Neural cell (in vitro differentiated cells): ENCODE measurements around the gene FGD3. TPM values are rescaled to one million over a fixed set of nuclear protein-coding genes. Genes with fewer than 3 reads are reported as not detected.

Experiments
- H2AFZ ChIP-seq: fragments of 200-600, 300-800 bp; sonication (generic), shearing (Covaris generic); 2 replicates; pipeline ENCODE4 v1.6.0; 2014; ENCODE audit warnings: low read depth, mild to moderate bottlenecking, antibody characterized with exemption, low read length, moderate library complexity
- H3F3A ChIP-seq: fragments of 200-600 bp; shearing (Covaris generic); 2 replicates; pipeline ENCODE4 v1.6.1; 2016; ENCODE audit warnings: mild to moderate bottlenecking, moderate library complexity, mixed read lengths, antibody characterized with exemption, low read length; ENCODE audit not compliant: insufficient read depth, poor library complexity, severe bottlenecking
- H3K27ac ChIP-seq: fragments of 200-600, 300-800 bp; sonication (generic), shearing (Covaris generic); 2 replicates; pipeline ENCODE4 v1.5.1; 2014; ENCODE audit warnings: mild to moderate bottlenecking, low read length, moderate library complexity
- H3K27me3 ChIP-seq: fragments of 300-800, 200-600 bp; sonication (generic), shearing (Covaris generic); 2 replicates; pipeline ENCODE4 v1.6.0; 2014; ENCODE audit warnings: mild to moderate bottlenecking, low read depth, low read length, moderate library complexity; ENCODE audit not compliant: insufficient read depth
- H3K36me3 ChIP-seq: fragments of 300-800, 200-600 bp; sonication (generic), shearing (Covaris generic); 2 replicates; pipeline ENCODE4 v1.5.1; 2014; ENCODE audit warnings: mild to moderate bottlenecking, antibody characterized with exemption, low read length, moderate library complexity; ENCODE audit not compliant: insufficient read depth
- H3K4me2 ChIP-seq: fragments of 300-800, 200-600 bp; sonication (generic), shearing (Covaris generic); 2 replicates; pipeline ENCODE4 v1.6.0; 2014; ENCODE audit warnings: mild to moderate bottlenecking, low read length
- H3K4me3 ChIP-seq: fragments of 300-800, 200-600 bp; sonication (generic), shearing (Covaris generic); 2 replicates; pipeline ENCODE4 v1.5.1; 2014; ENCODE audit warnings: mild to moderate bottlenecking, low read length, moderate library complexity
- H3K79me2 ChIP-seq: fragments of 200-600 bp; shearing (Covaris generic); replicated peaks from 2 replicates; pipeline ENCODE4 v1.6.0; 2014; ENCODE audit warnings: mild to moderate bottlenecking, low read length, moderate library complexity; ENCODE audit not compliant: insufficient read depth
- H3K9ac ChIP-seq: fragments of 300-800, 200-600 bp; sonication (generic), shearing (Covaris generic); 2 replicates; pipeline ENCODE4 v1.6.1; 2016; ENCODE audit warnings: mild to moderate bottlenecking, low read length, mixed read lengths
- H3K9me2 ChIP-seq: fragments of 200-600 bp; shearing (Covaris generic); 2 replicates; pipeline ENCODE4 v1.6.1; 2016; ENCODE audit warnings: mild to moderate bottlenecking, low read length, mixed read lengths; ENCODE audit not compliant: insufficient read depth
- H3K9me3 ChIP-seq: fragments of 200-600, 300-800 bp; sonication (generic), shearing (Covaris generic); 2 replicates; pipeline ENCODE4 v1.6.1; 2016; ENCODE audit warnings: mild to moderate bottlenecking, mixed run types, low read length, moderate library complexity, mixed read lengths
- H4K20me1 ChIP-seq: fragments of 200-600 bp; shearing (Covaris generic); 2 replicates; pipeline ENCODE4 v1.6.1; 2016; ENCODE audit warnings: mild to moderate bottlenecking, mixed run types; ENCODE audit not compliant: insufficient read depth
- EP300 ChIP-seq: fragments of 450-650 bp; conservative IDR thresholded peaks from 2 replicates; pipeline ENCODE4 v1.6.1; 2014; ENCODE audit warnings: antibody characterized with exemption, mild to moderate bottlenecking, moderate library complexity; ENCODE audit not compliant: poor library complexity, severe bottlenecking
- EZH2 ChIP-seq: fragments of 200-600, 300-800 bp; shearing (Covaris generic), sonication (generic); IDR thresholded peaks from 2 replicates; pipeline ENCODE4 v1.6.1; 2014; ENCODE audit warnings: antibody characterized with exemption, low read length, borderline replicate concordance, mild to moderate bottlenecking; ENCODE audit not compliant: insufficient read depth, poor library complexity, severe bottlenecking
- MXI1 ChIP-seq: fragments of 450-650 bp; conservative IDR thresholded peaks from 2 replicates; pipeline ENCODE4 v1.6.1; 2014; ENCODE audit warnings: antibody characterized with exemption, mild to moderate bottlenecking; ENCODE audit not compliant: poor library complexity, severe bottlenecking
- POLR2AphosphoS5 ChIP-seq: IDR thresholded peaks from 2 replicates; pipeline ENCODE4 v1.6.1; 2012
- RAD21 ChIP-seq: fragments of 450-650 bp; conservative IDR thresholded peaks from 2 replicates; pipeline ENCODE4 v1.6.1; 2014; ENCODE audit warnings: antibody characterized with exemption, mild to moderate bottlenecking, moderate library complexity
- REST ChIP-seq: IDR thresholded peaks from 2 replicates; pipeline ENCODE4 v1.6.1; 2012; ENCODE audit warnings: borderline replicate concordance
- SMC3 ChIP-seq: fragments of 450-650 bp; conservative IDR thresholded peaks from 2 replicates; pipeline ENCODE4 v1.6.1; 2014; ENCODE audit warnings: antibody characterized with exemption, mild to moderate bottlenecking, moderate library complexity; ENCODE audit not compliant: poor library complexity
- TAF1 ChIP-seq: IDR thresholded peaks from 2 replicates; pipeline ENCODE4 v1.6.1; 2012; ENCODE audit warnings: low read depth
- polyA plus RNA-seq: library from polyadenylated mRNA; depleted of rRNA; stranded (reverse); fragments of >200 nt; gene quantifications from 2 replicates; pipeline ENCODE4 v1.2.3, GENCODE V29; 2014
- TF ChIP-seq, protein P1 (sequence below): fragments of 450-650 bp; IDR thresholded peaks from 2 replicates; pipeline ENCODE4 v1.5.1; 2014; ENCODE audit warnings: antibody characterized with exemption, mild to moderate bottlenecking, moderate library complexity; ENCODE audit not compliant: poor library complexity, severe bottlenecking

The FGD3 gene
- polyA plus RNA-seq, 1 donor from 2014 or later = 8.3 TPM

GRCh38 chr9:93058355-93059010, 111.2 kb downstream of the FGD3 start, which contains the start of gene SUSD3:
Gene SUSD3, plus strand, starts transcription at chr9:93058701. Its CDS starts 42 bp downstream, at chr9:93058743.
- H3K4me3 ChIP-seq = no peak within 1 kb of the TSS
- no peak within 1 kb of the TSS for H2AFZ ChIP-seq
- TF ChIP-seq REST = no peak
- TF ChIP-seq SMC3 = no peak
- TF ChIP-seq POLR2AphosphoS5 = no peak
- TF ChIP-seq TAF1 = no peak
- TF ChIP-seq, protein P1, sequence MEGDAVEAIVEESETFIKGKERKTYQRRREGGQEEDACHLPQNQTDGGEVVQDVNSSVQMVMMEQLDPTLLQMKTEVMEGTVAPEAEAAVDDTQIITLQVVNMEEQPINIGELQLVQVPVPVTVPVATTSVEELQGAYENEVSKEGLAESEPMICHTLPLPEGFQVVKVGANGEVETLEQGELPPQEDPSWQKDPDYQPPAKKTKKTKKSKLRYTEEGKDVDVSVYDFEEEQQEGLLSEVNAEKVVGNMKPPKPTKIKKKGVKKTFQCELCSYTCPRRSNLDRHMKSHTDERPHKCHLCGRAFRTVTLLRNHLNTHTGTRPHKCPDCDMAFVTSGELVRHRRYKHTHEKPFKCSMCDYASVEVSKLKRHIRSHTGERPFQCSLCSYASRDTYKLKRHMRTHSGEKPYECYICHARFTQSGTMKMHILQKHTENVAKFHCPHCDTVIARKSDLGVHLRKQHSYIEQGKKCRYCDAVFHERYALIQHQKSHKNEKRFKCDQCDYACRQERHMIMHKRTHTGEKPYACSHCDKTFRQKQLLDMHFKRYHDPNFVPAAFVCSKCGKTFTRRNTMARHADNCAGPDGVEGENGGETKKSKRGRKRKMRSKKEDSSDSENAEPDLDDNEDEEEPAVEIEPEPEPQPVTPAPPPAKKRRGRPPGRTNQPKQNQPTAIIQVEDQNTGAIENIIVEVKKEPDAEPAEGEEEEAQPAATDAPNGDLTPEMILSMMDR = no peak
- TF ChIP-seq MXI1 = no peak
- no peak for TF ChIP-seq EZH2
- no peak for TF ChIP-seq EP300
- TF ChIP-seq RAD21 = no peak
- H3K9me3 ChIP-seq = no peaks in the 10 kb centered on the region
- no peaks in the 10 kb centered on the region for H4K20me1 ChIP-seq
- peaks cover 10% of the 10 kb centered on the region for H3K27me3 ChIP-seq
- no peak within 1 kb of the TSS for H3K27ac ChIP-seq
- H3K79me2 ChIP-seq = no peaks in the 10 kb centered on the region
- H3K4me2 ChIP-seq = no peak within 1 kb of the TSS
- no peaks in the 10 kb centered on the region for H3F3A ChIP-seq
- no peak within 1 kb of the TSS for H3K9ac ChIP-seq
- no peaks in the 10 kb centered on the region for H3K9me2 ChIP-seq
- H3K36me3 ChIP-seq = no peaks in the 10 kb centered on the region

GRCh38 chr9:93059011-93059714, 111.8 kb downstream of the FGD3 start:
- no peaks in the 10 kb centered on the region for H3K36me3 ChIP-seq

More at GRCh38 chr9:93059011-93059714, 111.8 kb downstream of the FGD3 start:
- no peaks in the 10 kb centered on the region for H3F3A ChIP-seq
- no peaks in the 10 kb centered on the region for H3K79me2 ChIP-seq
- H3K9me2 ChIP-seq = no peaks in the 10 kb centered on the region
- no peak overlapping the region for H3K9ac ChIP-seq
- H3K4me3 ChIP-seq = no peak overlapping the region
- H3K27ac ChIP-seq = no peak overlapping the region
- H4K20me1 ChIP-seq = no peaks in the 10 kb centered on the region
- no peaks in the 10 kb centered on the region for H3K9me3 ChIP-seq
- no peak overlapping the region for H3K4me2 ChIP-seq
- TF ChIP-seq EP300 = no peak
- TF ChIP-seq TAF1 = no peak
- no peak for TF ChIP-seq RAD21
- no peak for TF ChIP-seq EZH2
- TF ChIP-seq SMC3 = no peak
- TF ChIP-seq, protein P1 = no peak
- no peak for TF ChIP-seq REST
- TF ChIP-seq POLR2AphosphoS5 = no peak
- no peak for TF ChIP-seq MXI1
- peaks cover 10% of the 10 kb centered on the region for H3K27me3 ChIP-seq
- no peak overlapping the region for H2AFZ ChIP-seq
